ENCODE data around the gene CD248. TPM values are rescaled to one million over a fixed set of nuclear protein-coding genes. Genes with fewer than 3 reads are reported as not detected.

The CD248 gene
- total and polyA plus RNA-seq, 2 experiments from 2014 or later: 2.4 to 3.8 TPM

- H3K27ac Mint-ChIP-seq: no peak overlapping the region
- H3K4me1 ChIP-seq (ENCODE audit: insufficient read depth): peaks cover 13% of the 10 kb centered on the region
- H3F3A ChIP-seq (replicated peaks; ENCODE audit: low read depth): peaks cover 15% of the 10 kb centered on the region; the same call in 1 of the 2 replicates
- DNase-seq (ENCODE audit: low spot score) (no peak), ATAC-seq (no peak)
- H3K4me3 ChIP-seq: no peak overlapping the region
- H3K9me2 ChIP-seq (ENCODE audit: insufficient read depth): no peaks in the 10 kb centered on the region
- H3K79me2 ChIP-seq (replicated peaks; ENCODE audit: insufficient read depth): no peaks in the 10 kb centered on the region
- H3K4me1 Mint-ChIP-seq: peaks cover 27% of the 10 kb centered on the region
- H3K27me3 Mint-ChIP-seq (ENCODE audit: insufficient read depth, low read depth, poor library complexity): peaks cover 24% of the 10 kb centered on the region
- H4K20me1 ChIP-seq (replicated peaks; ENCODE audit: insufficient read depth): no peaks in the 10 kb centered on the region
- H3K4me3 Mint-ChIP-seq: no peak overlapping the region
- H3K36me3 Mint-ChIP-seq (ENCODE audit: low read depth): no peaks in the 10 kb centered on the region; the same call in 2 of the 3 replicates
- no peak overlapping the region for H2AFZ ChIP-seq
- TF ChIP-seq CTCF (conservative IDR thresholded peaks at IDR 0.05; ENCODE audit: low read depth in 2 of 2): no peak
- no peak for TF ChIP-seq EZH2 (IDR thresholded peaks at IDR 0.05; ENCODE audit: low read depth, unreplicated experiment)
- no peak for TF ChIP-seq ZNF462 (CRISPR knock-in tag; IDR thresholded peaks at IDR 0.05)
- TF ChIP-seq REST (IDR thresholded peaks at IDR 0.05; ENCODE audit: unreplicated experiment): no peak
- TF ChIP-seq POLR2AphosphoS5 (IDR thresholded peaks at IDR 0.05; ENCODE audit: low read depth): no peak
- TF ChIP-seq CREB1 (CRISPR knock-in tag; IDR thresholded peaks at IDR 0.05; ENCODE audit: low read depth): no peak
- no peak for TF ChIP-seq EZH2phosphoT487 (IDR thresholded peaks at IDR 0.05; ENCODE audit: unreplicated experiment)
- no peak for TF ChIP-seq ZNF331 (CRISPR knock-in tag; IDR thresholded peaks at IDR 0.05; ENCODE audit: low read depth)
- TF ChIP-seq NANOG (IDR thresholded peaks at IDR 0.05; ENCODE audit: borderline replicate concordance): no peak
- TF ChIP-seq ETS1 (IDR thresholded peaks at IDR 0.05): no peak
- TF ChIP-seq JUNB (IDR thresholded peaks at IDR 0.05; ENCODE audit: unreplicated experiment): no peak
- TF ChIP-seq STAT1 (IDR thresholded peaks at IDR 0.05; ENCODE audit: unreplicated experiment): no peak
- TF ChIP-seq ZNF114 (CRISPR knock-in tag; IDR thresholded peaks at IDR 0.05): no peak
- H3K27ac ChIP-seq (ENCODE audit: low read depth): no peak overlapping the region
- H3K27me3 ChIP-seq (ENCODE audit: insufficient read depth): peaks cover 30% of the 10 kb centered on the region
- H3K4me2 ChIP-seq: no peak overlapping the region
- H3K36me3 ChIP-seq (ENCODE audit: insufficient read depth): no peaks in the 10 kb centered on the region
- H3K9me3 Mint-ChIP-seq: no peaks in the 10 kb centered on the region
These were observed 21.9 kb downstream of the CD248 start for GRCh38 chr11:66294626-66295620.
